Uterus (tissue), 2 donors: ENCODE results near the gene SMARCE1.

Experiments used
- CTCF ChIP-seq, 4 experiments: fragments of 200-600 bp in 2 of 4; fragments of 450-650 bp in 2 of 4; sonication (generic) in 2 of 4; IDR thresholded peaks; one replicate each; pipeline ENCODE4 v1.5.1; 2016 to 2019; ENCODE audit warnings: antibody characterized with exemption in 4 of 4, mild to moderate bottlenecking in 2 of 4, moderate library complexity in 1 of 4
- POLR2A ChIP-seq, 2 donors: fragments of 450-650 bp; IDR thresholded peaks; one replicate each; pipeline ENCODE4 v1.6.1; 2016; ENCODE audit warnings: antibody characterized with exemption in 2 of 2, mild to moderate bottlenecking in 1 of 2, moderate library complexity in 1 of 2

DNA sequence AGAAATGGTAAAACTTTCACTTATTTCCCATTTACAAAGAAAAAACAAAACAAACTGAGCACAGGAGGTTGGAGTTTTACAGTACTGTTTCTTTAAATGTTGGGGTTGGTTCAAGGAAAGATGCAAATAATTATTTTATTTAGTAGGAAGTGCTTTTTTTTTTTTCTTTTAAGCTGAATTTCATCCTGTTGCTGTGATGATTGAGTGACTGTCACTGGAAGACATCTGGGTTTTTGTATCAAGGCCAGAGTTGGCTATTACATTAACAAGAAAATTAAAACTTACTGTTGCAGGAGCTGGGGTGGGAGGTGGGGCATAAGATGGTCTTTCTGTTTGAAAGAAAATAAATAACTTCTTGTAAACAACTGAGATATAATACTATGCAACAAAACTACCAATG, 2.3 kb downstream of the SMARCE1 start:
- TF ChIP-seq CTCF (IDR thresholded peaks at IDR 0.05) (no peak), POLR2A (IDR thresholded peaks at IDR 0.05) (no peak)
